HG03095 (cell line): ENCODE results near the gene BTBD8.

ENCODE experiments used
- ATAC-seq: cut with Tn5 transposase; IDR thresholded peaks from one replicate; pipeline ENCODE4 v1.9.1; 2021; ENCODE audit warnings: moderate library complexity; ENCODE audit not compliant: unreplicated experiment

BTBD8 gene

DNA sequence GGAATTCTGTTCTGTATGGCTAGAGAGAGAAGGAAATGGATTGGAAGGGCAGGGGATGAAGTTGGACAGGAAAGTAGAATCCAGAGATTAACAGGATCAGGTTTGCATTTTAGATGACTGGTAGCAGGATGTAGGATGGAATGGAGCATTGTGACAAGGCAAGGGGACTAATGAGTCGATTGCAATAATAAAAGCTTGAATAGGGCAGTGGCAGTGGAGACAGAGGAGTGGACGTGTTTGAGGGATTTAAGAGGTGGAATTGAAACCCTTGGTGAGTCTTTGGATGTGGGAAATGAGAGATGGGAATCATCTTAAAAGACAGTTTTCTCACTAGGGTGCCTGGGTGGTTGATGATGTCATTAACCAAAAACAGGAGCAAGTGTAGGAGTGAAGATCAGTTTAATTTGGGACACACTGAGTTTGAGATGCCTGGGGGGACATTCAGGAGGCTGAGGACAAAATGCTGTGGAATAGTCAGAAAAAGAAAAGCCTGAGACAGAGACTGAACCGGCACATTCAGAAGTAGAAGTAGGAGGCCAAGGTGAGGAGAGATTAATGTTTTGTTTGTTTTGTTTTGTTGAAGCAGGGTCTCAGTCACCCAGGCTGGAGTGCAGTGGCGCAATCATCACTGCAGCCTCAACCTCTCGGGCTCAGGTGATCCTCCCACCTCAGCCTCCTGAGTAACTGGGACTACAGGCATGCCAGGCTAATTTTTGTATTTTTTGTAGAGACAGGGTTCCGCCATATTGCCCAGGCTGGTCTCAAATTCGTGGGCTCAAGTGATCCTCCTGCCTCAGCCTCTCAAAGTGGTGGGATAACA, 108.5 kb downstream of the BTBD8 start:
- no peak for ATAC-seq

DNA sequence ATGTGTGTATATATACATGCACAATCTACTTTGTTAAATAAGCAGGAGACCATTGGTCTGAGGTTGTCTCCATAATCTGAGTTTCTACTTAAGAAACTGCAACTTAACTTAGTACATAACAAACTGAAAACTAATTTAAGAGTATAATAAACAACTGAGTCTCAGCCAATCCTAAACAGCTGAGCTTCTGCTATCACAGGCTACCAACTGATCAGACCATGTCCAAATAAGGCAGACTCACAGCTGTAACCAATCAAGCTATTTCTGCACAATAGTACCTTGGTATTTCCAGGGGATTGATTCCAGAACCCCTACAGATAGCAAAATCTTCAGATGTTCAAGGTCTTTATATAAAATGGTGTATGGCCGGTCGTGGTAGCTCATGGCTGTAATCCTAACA, 111.6 kb downstream of the BTBD8 start:
- no peak for ATAC-seq

DNA sequence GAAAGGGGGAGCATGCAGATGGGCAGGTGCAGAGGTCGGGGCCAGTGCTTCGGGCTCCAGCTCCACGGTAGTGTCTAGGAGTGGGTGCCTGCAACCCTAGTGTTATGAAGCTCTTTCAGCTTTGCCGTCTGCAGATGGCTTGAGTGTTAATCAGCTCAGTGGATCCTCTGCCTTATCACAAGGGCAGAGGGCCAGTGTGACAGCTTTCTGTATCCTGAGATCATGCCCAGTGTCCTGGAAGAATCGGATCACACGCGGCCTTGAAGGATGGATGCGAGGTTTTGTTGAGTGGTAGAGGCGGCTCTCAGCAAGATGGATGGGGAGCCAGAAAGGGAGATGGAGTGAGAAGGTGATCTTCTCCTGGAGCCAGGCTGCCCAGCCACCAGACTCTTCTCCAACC, 112.1 kb downstream of the BTBD8 start:
- no peak for ATAC-seq

DNA sequence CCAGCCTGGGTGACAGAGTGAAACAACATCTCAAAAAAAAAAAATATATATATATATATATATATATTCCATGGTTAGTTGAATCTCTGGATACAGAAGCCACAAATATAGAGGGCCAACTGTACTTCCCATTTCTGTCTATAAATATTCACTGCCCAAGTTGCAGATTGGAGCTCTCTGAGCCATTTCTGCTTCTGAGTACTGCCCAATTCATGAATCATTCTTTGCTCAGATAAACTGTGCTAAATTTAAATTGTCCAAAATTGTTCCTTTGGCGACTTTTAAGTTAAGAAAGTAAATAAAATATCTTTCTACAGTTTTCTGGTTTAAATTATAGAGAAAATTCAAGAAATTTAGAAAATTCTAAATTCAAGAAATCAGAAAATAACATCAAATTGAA, 114.4 kb downstream of the BTBD8 start:
- ATAC-seq = no peak

DNA sequence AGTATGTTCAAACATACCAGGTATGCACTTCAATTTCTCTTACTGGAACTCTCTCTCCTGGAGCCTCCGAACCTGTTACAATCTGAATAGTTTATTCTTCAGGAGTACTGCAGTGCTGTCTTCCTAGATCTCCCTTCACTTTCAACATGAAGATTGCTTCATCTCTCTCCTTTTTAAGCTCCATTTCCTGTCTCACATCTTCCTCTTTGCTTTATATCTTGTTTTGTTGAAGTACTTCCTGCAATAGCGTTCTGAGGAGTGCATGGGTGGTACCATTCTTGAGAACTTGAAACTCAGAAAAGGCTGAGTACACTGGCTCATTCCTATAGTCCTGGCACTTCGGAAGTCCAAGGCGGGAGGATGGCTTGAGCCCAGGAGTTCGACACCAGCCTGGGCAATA, 121.8 kb downstream of the BTBD8 start:
- no peak for ATAC-seq

DNA sequence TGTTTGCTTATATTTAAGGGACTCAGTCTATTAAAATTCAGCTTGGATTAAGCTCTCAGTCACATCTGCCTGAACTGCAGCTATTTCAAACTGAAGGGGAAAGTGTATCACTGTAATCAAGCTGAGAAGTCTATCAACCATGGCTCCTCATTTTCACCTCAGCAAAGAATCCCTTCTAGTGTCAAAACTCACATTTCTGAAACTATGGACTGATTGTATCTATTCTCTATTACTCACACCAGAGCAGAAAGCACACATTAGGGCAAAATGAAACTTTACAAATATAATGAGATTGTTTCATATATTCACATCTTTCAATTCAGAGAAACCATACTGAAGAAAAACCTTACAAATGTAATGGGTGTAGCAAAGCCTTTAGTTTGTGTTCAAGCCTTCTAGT, 123.0 kb downstream of the BTBD8 start:
- no peak for ATAC-seq

DNA sequence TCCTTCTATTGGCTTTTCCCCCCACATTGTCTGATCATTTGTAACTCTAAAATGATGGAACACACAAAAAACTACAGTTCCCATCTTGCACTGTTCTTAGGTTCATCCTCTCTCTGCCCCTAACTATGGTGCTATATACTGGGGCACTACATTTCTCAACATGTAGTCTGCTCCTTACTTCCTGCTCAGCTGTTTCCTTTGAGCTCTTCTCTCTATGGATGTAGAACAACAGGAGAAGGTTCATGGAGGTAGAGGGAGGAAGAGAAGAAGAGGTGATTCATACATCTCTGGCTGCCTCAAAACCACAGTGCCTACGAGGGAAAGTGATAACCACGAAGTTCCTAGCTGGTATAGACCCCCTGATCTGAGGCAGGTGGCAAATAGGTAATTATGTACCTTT, 130.6 kb downstream of the BTBD8 start:
- no peak for ATAC-seq

DNA sequence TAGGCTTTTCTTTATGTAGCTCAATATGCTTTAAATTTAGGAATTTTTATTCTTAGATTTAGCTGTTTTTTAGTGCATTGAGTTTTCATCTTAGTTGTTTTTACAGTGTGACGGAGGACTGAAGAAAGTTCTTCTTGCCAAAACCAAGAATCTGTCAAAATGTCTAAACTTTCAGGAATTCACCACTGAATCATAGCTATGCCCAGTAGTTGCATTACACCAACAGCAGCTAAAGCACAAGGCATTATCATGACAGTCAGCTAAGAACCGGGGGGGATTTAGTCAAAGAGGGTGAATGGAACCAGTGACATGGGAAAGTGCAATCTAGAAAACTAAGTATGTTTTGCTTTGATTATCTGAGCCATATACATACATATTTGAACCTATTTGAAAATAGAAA, 131.0 kb downstream of the BTBD8 start:
- ATAC-seq = no peak

DNA sequence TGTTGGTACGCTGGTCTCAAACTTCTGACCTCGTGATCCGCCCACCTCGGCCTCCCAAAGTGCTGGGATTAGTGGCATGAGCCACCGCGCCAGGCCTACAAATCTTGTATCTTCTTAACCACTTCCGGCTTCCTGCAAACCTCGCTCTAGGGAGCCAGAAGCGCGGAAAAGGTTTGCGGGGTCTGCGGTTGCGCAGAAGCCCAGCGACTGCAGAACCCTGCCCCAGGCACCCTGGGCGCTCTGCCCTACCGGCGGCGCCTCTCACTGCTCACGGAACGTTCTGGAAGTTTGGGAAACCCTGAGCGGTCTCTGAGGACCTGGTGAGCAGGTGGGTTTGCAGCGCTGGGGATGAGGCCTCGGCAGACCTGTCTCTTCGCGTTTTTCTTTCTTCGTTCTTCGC, 137.6 kb downstream of the BTBD8 start, which contains the start of gene C1orf146:
Gene C1orf146 (plus strand): TSS at position 195 of the 400 bp plus-strand sequence. CDS start 13,506 bp downstream, outside the sequence.
- no peak for ATAC-seq

DNA sequence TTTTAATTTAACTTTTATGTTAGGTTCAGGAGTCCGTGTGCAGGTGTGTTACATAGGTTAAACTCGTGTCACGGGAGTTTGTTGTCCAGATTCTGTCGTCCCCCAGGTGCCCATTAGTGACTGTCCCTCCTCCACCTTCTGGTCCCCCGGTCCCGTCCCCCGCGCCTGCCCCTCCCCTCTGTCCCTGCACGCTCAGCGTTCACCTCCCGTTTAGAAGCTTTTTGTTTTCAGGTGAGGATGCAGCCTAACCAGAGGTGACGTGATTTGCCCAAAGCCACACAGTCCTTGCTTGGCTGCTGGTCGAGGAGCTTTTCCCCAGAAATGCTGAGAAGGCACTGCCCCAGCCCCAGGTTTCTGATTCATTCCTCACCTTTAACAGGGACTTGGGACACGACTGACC, 138.4 kb downstream of the BTBD8 start:
- no peak for ATAC-seq

DNA sequence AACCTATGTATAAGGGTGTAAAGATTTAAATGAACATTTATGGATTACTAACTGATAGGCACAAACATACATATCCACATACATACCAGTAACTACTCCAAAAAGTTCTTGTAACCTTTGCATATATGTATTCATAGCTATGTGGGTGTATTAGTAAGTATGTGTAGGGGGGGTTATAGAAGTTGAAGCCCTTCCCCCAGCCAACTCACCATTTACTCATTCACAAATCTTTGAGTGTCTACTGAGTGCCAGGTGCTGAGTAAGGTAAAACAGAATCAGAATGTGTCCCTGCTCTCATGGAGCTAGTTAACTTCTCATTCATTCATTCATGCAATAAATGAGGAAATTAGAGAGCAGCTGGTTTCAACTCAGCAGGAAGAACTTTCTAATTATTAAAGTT, 138.9 kb downstream of the BTBD8 start:
- no peak for ATAC-seq

DNA sequence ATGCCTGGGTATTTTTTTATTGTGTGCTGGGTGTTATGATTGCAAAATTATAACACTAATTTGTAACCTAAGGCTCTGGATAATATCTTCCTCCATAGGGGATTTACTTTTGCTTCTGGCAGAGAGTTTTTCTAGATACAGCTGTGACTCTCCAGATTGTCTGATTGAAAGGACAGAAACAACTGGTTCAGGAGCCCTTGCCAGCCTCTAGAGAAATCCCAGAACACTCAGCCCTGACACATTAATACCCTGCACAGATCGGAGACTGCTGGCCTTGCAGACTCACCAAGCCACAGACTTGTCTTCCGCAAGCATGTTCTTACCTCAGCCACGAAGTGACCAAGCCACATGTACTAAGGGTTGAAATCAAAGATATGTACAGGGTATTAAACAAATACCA, 148.3 kb downstream of the BTBD8 start:
- no peak for ATAC-seq

DNA sequence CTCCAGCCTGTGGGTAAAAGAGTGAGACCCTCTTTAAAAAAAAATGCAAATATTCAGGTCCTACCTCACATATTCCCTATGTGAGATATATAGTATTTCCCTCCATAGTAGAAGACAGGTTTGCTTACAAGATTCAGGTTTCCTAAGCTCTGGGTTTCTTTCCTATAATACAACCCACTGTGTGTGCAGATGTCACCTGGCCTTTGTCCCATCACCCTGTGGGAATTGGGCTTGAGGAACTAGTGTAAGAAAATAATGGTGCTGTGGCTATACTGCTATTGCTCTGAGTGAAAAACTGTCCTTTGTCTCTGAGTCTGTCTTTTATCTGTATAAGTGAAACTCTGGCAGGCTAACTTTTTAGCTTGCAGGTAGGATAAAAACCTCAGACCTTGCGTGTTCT, 150.6 kb downstream of the BTBD8 start:
- no peak for ATAC-seq
